ENCODE results near the gene MGMT. TPM values are rescaled to one million over a fixed set of nuclear protein-coding genes. Genes with fewer than 3 reads are reported as not detected.
A peak's percentile ranks its signal among the peaks of the same experiment; 100 is the strongest.

The MGMT gene
- total RNA-seq, 6 experiments from 2014 or later, result 36.5 to 53.4 (median 42.3) TPM

- Histone ChIP-seq H3K9me3 (no peaks in the 10 kb centered on the region), H3K27ac (no peak overlapping the region), H3K4me3 (no peak overlapping the region), H3K4me1 (no peaks in the 10 kb centered on the region), H3K27me3 (no peaks in the 10 kb centered on the region), H3K36me3 (no peaks in the 10 kb centered on the region)
- WGBS (ENCODE audit: insufficient coverage, low coverage, low lambda C conversion rate, missing lambda C conversion rate), result 78% methylated on average over 5 of the region's 19 CpGs
- DNase-seq, result no peak
- ATAC-seq, result no peak
- intact Hi-C loops (cut with DNase I), result no loop called here
- TF ChIP-seq, protein P1, sequence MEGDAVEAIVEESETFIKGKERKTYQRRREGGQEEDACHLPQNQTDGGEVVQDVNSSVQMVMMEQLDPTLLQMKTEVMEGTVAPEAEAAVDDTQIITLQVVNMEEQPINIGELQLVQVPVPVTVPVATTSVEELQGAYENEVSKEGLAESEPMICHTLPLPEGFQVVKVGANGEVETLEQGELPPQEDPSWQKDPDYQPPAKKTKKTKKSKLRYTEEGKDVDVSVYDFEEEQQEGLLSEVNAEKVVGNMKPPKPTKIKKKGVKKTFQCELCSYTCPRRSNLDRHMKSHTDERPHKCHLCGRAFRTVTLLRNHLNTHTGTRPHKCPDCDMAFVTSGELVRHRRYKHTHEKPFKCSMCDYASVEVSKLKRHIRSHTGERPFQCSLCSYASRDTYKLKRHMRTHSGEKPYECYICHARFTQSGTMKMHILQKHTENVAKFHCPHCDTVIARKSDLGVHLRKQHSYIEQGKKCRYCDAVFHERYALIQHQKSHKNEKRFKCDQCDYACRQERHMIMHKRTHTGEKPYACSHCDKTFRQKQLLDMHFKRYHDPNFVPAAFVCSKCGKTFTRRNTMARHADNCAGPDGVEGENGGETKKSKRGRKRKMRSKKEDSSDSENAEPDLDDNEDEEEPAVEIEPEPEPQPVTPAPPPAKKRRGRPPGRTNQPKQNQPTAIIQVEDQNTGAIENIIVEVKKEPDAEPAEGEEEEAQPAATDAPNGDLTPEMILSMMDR (IDR thresholded peaks at IDR 0.05), result no peak
- TF ChIP-seq POLR2A (IDR thresholded peaks at IDR 0.05), result no peak
Observed at GRCh38 chr10:129777687-129778086, 310.6 kb downstream of the MGMT start.

DNA sequence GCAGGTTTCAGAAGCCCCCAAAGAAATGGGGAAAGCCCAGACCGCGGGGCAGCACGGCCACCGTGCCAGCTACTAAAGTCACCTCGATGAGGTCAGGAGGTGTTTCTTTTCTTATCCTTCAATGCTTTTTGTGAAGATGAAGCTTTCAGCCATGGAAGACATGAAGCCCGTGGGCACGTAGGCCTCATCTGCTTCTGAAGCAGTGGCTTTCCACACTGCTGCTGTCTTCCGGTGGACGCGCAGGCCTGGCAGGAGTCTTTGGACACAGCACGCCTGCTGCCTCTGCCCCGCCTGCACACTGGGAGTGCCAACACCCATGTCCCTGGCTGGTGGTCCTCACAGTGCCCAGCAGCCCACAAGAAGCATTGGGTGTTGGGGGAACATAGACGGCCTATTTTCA, 311.5 kb downstream of the MGMT start:
- Histone ChIP-seq H3K27ac (no peak overlapping the region), H3K9me3 (no peaks in the 10 kb centered on the region), H3K4me1 (no peaks in the 10 kb centered on the region), H3K27me3 (no peaks in the 10 kb centered on the region), H3K4me3 (no peak overlapping the region), H3K36me3 (no peaks in the 10 kb centered on the region)
- DNase-seq (no peak), ATAC-seq (no peak)
- TF ChIP-seq, protein P1 (IDR thresholded peaks at IDR 0.05), result no peak
- no peak for TF ChIP-seq POLR2A (IDR thresholded peaks at IDR 0.05)
- WGBS (ENCODE audit: insufficient coverage, low coverage, low lambda C conversion rate, missing lambda C conversion rate), result 89% methylated on average over 1 of the region's 13 CpGs
- intact Hi-C loops (cut with DNase I), result no loop called here

GRCh38 chr10:129779126-129780111, 312.4 kb downstream of the MGMT start:
- 79% methylated on average over 14 of the region's 35 CpGs for WGBS (ENCODE audit: insufficient coverage, low coverage, low lambda C conversion rate, missing lambda C conversion rate)
- no peak for ATAC-seq
- no peak for DNase-seq

DNA sequence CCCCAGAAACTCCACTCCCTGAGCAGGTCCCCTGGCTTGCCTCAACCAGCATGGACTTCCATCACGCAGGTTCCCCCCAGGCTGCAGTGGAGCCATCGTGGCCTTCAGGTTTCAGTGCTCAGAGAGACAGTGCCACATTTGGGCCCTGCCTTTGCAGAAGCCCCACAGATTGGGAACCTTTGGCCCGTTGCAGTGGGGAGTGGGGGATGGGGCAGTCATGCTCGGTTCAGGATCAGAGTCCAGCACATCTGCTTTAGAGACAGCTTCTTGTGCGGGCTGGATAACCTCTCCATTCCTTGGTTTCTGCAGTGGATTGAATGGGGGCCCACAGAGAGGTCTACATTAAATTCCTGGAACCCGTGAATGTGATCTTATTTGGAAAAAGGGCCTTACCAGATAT, 313.2 kb downstream of the MGMT start:
- intact Hi-C loops (cut with DNase I), result no loop called here

More at GRCh38 chr10:129779126-129780111, 312.4 kb downstream of the MGMT start:
- Histone ChIP-seq H3K27me3 (no peaks in the 10 kb centered on the region), H3K9me3 (no peaks in the 10 kb centered on the region), H3K4me3 (no peak overlapping the region), H3K4me1 (no peaks in the 10 kb centered on the region), H3K27ac (no peak overlapping the region), H3K36me3 (no peaks in the 10 kb centered on the region)
- TF ChIP-seq, protein P1 (IDR thresholded peaks at IDR 0.05), result no peak
- no peak for TF ChIP-seq POLR2A (IDR thresholded peaks at IDR 0.05)
- intact Hi-C loops (cut with DNase I), result no loop called here

More for the DNA sequence above, 313.2 kb downstream of the MGMT start:
- H3K4me3 ChIP-seq, result no peak overlapping the region
- ATAC-seq (peak in 1 of 4 donors; percentile 50), DNase-seq (no peak)
- H3K27ac ChIP-seq, result no peak overlapping the region
- no peaks in the 10 kb centered on the region for H3K9me3 ChIP-seq
- WGBS (ENCODE audit: insufficient coverage, low coverage, low lambda C conversion rate, missing lambda C conversion rate), result 48% methylated on average over 6 of the region's 6 CpGs
- H3K27me3 ChIP-seq, result no peaks in the 10 kb centered on the region
- no peaks in the 10 kb centered on the region for H3K36me3 ChIP-seq
- no peaks in the 10 kb centered on the region for H3K4me1 ChIP-seq
- no peak for TF ChIP-seq POLR2A (IDR thresholded peaks at IDR 0.05)
- TF ChIP-seq, protein P1 (IDR thresholded peaks at IDR 0.05), result no peak
